WTC11 (cell line): ENCODE data around the gene UBAC2.

Source experiments
- ESRRA ChIP-seq: sonication (generic); formaldehyde crosslinking; IDR thresholded peaks from 2 replicates; pipeline ENCODE4 v1.8.1; 2022; ENCODE audit warnings: mild to moderate bottlenecking, missing genetic modification reagents, borderline replicate concordance
- ETV6 ChIP-seq: sonication (generic); formaldehyde crosslinking; IDR thresholded peaks from 2 replicates; pipeline ENCODE4 v1.8.1; 2022; ENCODE audit warnings: mild to moderate bottlenecking, missing genetic modification reagents
- GABPB1 ChIP-seq: sonication (generic); formaldehyde crosslinking; IDR thresholded peaks from 2 replicates; pipeline ENCODE4 v1.8.1; 2023; ENCODE audit warnings: mild to moderate bottlenecking, missing genetic modification reagents
- IRF2 ChIP-seq: sonication (generic); formaldehyde crosslinking; IDR thresholded peaks from 2 replicates; pipeline ENCODE4 v1.8.0; 2022; ENCODE audit warnings: low read depth, missing genetic modification reagents, borderline replicate concordance
- NFATC4 ChIP-seq: fragments of 250-450 bp; sonication (Bioruptor Pico); IDR thresholded peaks from 2 replicates; pipeline ENCODE4 v1.9.0; 2021; ENCODE audit warnings: mild to moderate bottlenecking
- TEAD4 ChIP-seq: sonication (generic); formaldehyde crosslinking; IDR thresholded peaks from 2 replicates; pipeline ENCODE4 v1.8.0; 2022; ENCODE audit warnings: mild to moderate bottlenecking, missing genetic modification reagents
- TF ChIP-seq, protein P1 (sequence below): sonication (generic); formaldehyde crosslinking; IDR thresholded peaks from 2 replicates; pipeline ENCODE4 v1.8.1; 2023; ENCODE audit warnings: mild to moderate bottlenecking, missing genetic modification reagents, moderate library complexity
- TF ChIP-seq, protein P2 (sequence below): sonication (generic); formaldehyde crosslinking; IDR thresholded peaks from 2 replicates; pipeline ENCODE4 v1.8.0; 2022; ENCODE audit warnings: mild to moderate bottlenecking, missing genetic modification reagents
- TF ChIP-seq, protein P3 (sequence below): sonication (generic); formaldehyde crosslinking; IDR thresholded peaks from 2 replicates; pipeline ENCODE4 v1.8.1; 2022; ENCODE audit warnings: low read depth, mild to moderate bottlenecking, moderate library complexity, missing genetic modification reagents, borderline replicate concordance
- TF ChIP-seq, protein P4 (sequence below): fragments of 250-450 bp; sonication (Bioruptor Pico); IDR thresholded peaks from 2 replicates; pipeline ENCODE4 v2.1.2; 2022; ENCODE audit warnings: mild to moderate bottlenecking, moderate library complexity
- TF ChIP-seq, protein P5 (sequence below): fragments of 200-600 bp; IDR thresholded peaks from 2 replicates; pipeline ENCODE4 v1.8.0; 2022; ENCODE audit warnings: antibody characterized with exemption

DNA sequence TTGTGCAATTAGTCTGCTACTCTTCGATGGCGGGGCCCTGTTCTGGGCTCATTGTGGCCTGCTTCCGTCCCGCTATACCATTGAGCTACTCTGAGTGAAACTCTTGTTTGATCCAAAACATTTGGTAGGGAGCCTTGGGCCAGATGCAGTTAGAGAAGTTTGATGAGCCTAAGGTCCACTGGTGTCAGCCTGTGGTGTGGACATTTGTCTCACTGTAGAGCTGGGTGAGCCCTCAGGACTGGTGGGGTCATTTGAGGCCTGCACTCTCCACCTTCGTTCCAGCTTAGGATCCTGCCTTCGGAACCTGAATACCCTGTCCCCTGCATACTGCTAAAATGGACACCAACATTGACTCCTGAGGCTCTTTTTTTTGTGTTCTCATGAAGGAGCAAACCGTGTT lies 6.9 kb downstream of the UBAC2 start:
- TF ChIP-seq, protein P1, sequence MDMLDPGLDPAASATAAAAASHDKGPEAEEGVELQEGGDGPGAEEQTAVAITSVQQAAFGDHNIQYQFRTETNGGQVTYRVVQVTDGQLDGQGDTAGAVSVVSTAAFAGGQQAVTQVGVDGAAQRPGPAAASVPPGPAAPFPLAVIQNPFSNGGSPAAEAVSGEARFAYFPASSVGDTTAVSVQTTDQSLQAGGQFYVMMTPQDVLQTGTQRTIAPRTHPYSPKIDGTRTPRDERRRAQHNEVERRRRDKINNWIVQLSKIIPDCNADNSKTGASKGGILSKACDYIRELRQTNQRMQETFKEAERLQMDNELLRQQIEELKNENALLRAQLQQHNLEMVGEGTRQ (CRISPR knock-in tag), result no peak
- TF ChIP-seq TEAD4 (CRISPR knock-in tag), result no peak
- TF ChIP-seq, protein P2, sequence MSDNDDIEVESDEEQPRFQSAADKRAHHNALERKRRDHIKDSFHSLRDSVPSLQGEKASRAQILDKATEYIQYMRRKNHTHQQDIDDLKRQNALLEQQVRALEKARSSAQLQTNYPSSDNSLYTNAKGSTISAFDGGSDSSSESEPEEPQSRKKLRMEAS (CRISPR knock-in tag), result no peak
- TF ChIP-seq GABPB1, result no peak
- no peak for TF ChIP-seq ETV6 (CRISPR knock-in tag)
- TF ChIP-seq, protein P3, sequence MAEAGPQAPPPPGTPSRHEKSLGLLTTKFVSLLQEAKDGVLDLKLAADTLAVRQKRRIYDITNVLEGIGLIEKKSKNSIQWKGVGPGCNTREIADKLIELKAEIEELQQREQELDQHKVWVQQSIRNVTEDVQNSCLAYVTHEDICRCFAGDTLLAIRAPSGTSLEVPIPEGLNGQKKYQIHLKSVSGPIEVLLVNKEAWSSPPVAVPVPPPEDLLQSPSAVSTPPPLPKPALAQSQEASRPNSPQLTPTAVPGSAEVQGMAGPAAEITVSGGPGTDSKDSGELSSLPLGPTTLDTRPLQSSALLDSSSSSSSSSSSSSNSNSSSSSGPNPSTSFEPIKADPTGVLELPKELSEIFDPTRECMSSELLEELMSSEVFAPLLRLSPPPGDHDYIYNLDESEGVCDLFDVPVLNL (CRISPR knock-in tag), result no peak
- TF ChIP-seq, protein P4, sequence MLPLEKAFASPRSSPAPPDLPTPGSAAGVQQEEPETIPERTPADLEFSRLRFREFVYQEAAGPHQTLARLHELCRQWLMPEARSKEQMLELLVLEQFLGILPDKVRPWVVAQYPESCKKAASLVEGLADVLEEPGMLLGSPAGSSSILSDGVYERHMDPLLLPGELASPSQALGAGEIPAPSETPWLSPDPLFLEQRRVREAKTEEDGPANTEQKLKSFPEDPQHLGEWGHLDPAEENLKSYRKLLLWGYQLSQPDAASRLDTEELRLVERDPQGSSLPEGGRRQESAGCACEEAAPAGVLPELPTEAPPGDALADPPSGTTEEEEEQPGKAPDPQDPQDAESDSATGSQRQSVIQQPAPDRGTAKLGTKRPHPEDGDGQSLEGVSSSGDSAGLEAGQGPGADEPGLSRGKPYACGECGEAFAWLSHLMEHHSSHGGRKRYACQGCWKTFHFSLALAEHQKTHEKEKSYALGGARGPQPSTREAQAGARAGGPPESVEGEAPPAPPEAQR, result no peak
- TF ChIP-seq, protein P5, sequence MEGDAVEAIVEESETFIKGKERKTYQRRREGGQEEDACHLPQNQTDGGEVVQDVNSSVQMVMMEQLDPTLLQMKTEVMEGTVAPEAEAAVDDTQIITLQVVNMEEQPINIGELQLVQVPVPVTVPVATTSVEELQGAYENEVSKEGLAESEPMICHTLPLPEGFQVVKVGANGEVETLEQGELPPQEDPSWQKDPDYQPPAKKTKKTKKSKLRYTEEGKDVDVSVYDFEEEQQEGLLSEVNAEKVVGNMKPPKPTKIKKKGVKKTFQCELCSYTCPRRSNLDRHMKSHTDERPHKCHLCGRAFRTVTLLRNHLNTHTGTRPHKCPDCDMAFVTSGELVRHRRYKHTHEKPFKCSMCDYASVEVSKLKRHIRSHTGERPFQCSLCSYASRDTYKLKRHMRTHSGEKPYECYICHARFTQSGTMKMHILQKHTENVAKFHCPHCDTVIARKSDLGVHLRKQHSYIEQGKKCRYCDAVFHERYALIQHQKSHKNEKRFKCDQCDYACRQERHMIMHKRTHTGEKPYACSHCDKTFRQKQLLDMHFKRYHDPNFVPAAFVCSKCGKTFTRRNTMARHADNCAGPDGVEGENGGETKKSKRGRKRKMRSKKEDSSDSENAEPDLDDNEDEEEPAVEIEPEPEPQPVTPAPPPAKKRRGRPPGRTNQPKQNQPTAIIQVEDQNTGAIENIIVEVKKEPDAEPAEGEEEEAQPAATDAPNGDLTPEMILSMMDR, result no peak
- TF ChIP-seq ESRRA (CRISPR knock-in tag), result no peak
- no peak for TF ChIP-seq IRF2
- TF ChIP-seq NFATC4, result no peak
